GM21529 (cell line): Measurements from ENCODE around the gene CDCA4.

Source experiments
- ATAC-seq: cut with Tn5 transposase; IDR thresholded peaks from one replicate; pipeline ENCODE4 v1.9.1; 2021; ENCODE audit not compliant: unreplicated experiment

Gene CDCA4

GRCh38 chr14:105018414-105018813, 2.5 kb downstream of the CDCA4 start:
- no peak for ATAC-seq

DNA sequence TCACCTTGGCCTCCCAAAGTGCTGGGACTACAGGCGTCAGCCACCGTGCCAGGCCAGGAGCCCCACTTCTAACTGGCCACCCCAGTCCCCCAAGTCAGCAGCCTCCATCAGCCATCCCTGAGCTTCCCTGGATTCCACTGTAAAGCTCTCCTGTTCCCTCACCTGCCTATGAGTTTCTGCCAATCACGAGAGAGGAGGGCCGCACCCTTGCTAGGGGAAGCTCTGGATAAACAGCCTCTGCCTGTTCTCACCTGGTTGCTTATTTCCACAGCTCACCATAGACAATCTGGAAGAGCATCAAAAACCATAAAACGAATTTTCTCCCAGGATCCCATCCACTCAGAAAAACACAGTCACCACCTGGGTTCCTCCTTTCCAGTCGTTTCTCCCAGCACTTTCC, 5.0 kb downstream of the CDCA4 start:
- no peak for ATAC-seq

DNA sequence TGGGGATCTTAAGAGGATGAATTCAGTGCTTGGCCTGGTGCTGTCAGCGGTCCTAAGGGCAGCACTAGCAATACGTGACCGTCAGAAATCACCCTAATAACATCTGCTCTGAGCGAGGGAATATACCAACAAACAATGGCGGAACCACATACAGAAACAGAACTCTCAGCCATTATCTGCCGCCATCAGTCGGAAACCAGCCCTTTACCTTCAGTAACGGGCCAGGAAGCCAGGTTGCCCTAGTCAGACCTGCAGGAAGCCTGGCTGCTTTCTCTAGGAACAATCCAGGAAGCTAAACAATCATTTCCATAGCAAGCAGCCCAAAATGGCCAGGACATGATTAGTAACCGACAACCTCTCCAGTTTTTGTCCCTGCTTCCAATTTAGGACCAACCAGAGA, 5.6 kb downstream of the CDCA4 start:
- ATAC-seq: no peak

GRCh38 chr14:105014631-105015030, 6.3 kb downstream of the CDCA4 start:
- no peak for ATAC-seq

DNA sequence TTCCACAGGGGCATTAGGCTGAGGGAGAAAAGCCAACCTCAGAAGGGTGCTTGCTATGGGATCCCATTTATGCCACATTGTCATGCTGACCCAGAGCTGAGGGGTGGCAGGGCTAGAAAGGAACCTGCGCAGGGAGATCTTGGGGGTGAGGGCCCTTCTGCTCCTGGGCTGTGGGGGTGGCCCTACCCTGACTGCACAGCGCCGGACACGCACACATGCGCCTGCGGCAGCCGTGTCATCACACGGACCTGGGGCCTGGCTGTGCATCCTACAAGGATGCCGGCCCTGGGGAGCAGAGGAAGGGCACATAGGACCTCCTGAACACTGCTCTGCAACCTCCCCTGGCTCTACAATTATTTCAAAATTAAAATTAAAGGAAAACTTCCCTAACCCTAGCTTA, 6.9 kb downstream of the CDCA4 start:
- no peak for ATAC-seq

DNA sequence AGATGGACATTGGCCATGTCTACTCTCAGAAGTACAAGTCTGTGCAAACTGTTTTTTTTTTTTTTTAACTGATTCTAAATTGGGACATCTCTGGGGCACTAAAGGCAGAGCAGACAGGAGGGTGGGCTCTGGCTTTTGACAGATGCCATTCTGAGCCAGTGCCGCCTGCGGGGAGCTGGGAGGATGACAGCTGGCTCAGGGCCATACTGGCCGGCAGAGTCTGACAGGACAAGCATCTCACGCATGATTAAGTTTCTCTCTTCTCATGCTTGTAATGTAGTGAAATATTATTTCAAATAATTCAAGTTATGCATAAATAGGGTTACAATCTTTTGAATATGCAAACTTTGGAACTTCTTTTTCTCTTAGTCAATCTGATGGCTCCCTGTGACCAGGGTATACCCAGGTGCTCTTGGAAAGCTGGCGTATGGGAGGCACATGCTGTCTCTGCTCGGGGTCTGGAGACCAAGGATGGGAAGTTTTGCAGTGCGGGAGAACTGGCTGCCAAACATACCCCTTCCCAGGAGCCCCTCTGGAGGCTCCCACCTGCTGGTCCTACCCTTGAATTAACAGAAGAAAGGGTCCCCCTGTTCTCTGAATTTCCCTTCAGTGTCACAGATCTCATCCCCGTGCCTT, 7.6 kb downstream of the CDCA4 start:
- no peak for ATAC-seq

DNA sequence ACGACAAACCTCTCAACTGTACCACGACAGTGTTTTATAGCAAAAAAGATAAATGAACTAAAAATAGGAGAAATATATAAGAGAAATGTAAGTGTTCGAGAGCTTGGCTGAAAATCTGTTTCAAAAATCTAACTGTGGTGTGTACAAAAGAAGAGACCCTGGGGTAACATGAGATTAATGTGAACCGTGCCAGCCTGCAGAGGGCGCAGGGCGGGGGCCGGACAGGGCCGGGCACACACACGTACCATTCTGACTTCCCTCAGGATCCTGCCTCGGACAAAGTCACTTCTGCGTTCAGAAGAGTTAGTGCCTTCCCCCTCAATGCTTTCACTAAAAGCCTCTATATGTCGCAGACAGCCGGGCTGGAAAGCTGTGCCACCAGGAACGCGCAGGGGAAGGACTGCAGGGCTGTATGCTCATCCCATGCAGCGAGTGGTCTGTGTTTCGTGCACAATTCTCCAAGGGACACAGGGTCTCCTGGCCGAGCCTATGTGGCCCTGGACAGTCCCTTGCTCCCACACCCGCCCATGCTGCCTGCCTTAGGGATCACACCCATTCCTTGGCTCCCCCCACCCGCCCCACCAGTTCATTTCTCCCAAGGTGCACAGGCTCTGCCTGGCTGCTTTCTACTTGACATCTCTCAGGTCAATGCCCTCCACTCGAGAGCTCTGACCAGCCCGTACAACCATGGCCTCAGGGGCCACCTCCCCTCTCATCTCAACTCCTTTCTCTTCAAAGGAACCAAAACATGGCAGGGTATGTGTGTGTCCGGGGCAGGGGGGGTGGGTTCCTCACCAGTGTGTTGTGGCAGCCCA, 8.5 kb downstream of the CDCA4 start:
- no peak for ATAC-seq

- ATAC-seq: no peak
Measured at GRCh38 chr14:105011312-105011990, 9.4 kb downstream of the CDCA4 start.

GRCh38 chr14:105010891-105011291, 10.0 kb downstream of the CDCA4 start:
- no peak for ATAC-seq

- ATAC-seq: no peak
Measured at GRCh38 chr14:105010106-105010505, 10.8 kb downstream of the CDCA4 start.

DNA sequence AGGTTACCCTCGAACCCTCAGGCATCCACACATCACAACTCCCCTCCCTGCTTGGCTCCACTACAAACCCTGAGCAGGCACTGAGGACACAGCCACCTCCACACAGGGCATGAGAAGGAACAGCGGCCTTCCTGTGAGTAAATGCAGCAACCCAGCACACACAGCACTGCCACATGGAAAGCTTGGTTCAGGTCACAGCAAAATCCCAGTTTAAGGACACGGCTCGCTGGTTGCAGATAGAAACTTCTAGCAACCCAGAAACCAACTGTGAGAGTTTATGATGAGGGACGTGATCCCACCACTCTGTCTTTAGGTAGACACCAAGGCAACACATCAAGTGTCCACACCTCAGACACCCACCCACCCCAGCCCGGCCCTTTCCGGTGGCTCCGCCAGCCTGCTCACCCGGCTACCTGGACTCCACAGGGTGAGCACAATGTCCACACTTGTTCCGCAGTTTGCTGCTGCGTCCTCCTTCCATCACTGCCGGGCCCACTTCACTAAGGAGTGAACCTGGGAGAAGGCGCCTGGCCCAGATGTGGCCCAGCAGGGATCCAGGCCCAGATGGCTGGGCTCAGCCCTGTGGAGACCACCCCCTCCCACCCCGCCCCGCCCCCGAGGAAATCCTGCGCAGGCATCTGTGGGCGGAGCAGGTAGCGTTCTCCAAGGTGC, 13.2 kb downstream of the CDCA4 start:
- no peak for ATAC-seq

DNA sequence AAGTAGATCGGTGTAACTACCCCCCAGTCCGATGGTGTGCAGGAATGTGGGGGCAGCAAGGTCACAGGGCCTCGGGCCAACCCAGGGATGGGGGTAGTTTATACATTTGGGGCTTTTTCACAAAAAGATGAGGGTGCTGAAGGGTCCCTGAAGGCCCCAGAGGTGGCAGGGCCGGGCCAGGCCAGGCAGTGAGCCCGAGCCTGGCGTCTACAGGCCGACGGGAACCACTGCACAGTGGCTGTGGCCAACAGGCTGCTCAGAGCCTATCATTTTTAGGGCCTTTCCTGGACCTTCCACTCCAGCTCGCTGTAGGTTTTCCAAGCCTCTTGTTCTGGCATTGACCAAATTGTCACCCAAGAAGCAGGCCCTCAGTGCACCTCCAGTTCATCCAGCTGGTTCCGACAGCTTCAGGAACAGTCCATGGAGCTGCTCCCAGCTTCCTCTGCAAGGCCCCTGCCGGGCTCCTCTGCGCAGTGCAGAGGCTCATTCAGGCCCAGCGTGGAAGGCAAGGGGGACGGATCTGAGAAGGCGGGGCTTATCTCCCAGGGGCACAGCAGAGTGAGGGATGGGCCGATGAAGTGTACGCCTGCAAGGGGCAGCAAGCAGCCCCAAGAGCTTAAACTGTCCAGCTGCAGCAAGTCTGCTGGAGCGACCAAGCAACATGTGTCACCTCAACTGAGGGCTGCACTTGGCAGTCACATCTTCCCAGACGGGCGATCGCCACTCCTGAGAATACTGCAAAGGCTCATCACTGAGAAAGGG, 13.9 kb downstream of the CDCA4 start:
- ATAC-seq: no peak

- no peak for ATAC-seq
Measured at GRCh38 chr14:105005929-105006830, 14.7 kb downstream of the CDCA4 start.

GRCh38 chr14:105005329-105005928, 15.5 kb downstream of the CDCA4 start:
- no peak for ATAC-seq

GRCh38 chr14:104999361-104999760, 21.5 kb downstream of the CDCA4 start:
- no peak for ATAC-seq

GRCh38 chr14:104998801-104999200, 22.1 kb downstream of the CDCA4 start:
- ATAC-seq: no peak

GRCh38 chr14:104996483-104996882, 24.4 kb downstream of the CDCA4 start:
- ATAC-seq: no peak

GRCh38 chr14:104996032-104996431, 24.9 kb downstream of the CDCA4 start:
- no peak for ATAC-seq

DNA sequence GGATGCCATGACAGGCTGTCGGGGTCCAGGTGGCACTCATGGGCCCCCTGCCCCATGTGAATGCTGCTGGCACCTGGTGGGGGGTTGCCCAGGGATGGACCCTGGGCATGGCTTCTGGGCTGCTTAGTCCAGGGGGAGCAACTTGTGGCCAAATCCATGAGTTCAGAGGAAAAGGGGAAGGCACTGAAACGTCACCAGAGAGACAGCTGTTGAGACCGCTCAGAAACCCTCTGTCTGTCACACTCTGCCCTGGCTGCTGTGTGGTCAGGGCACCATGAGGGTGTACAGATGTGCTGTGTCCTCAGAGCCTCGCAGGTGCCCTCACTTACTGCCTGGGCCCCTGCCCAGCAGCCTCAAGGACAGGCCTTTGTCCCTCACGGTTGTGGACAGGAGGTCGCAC, 25.9 kb downstream of the CDCA4 start:
- ATAC-seq: no peak
